ENCODE results near the gene ARNT2. TPM values are rescaled to one million over a fixed set of nuclear protein-coding genes. Genes with fewer than 3 reads are reported as not detected.

Gene ARNT2
- total RNA-seq, 1 experiment from 2014 or later: 3.6 TPM

- no peaks in the 10 kb centered on the region for H3K27me3 Mint-ChIP-seq (ENCODE audit: unreplicated experiment)
- no peaks in the 10 kb centered on the region for H3K4me1 Mint-ChIP-seq (ENCODE audit: low read depth, unreplicated experiment)
- CTCF ChIA-PET: interaction anchor here (0.5 kb wide), 1 partner anchor 867 kb away, joined by 3 read pairs; no protein-coding TSS in a partner anchor
- BruUV-seq (replicated peaks): no TSS peak
- no peak overlapping the region for H3K27ac Mint-ChIP-seq (ENCODE audit: unreplicated experiment)
- no peak for TF ChIP-seq CTCF (IDR thresholded peaks at IDR 0.05; ENCODE audit: unreplicated experiment)
- peaks cover 3% of the 10 kb centered on the region for H3K9me3 Mint-ChIP-seq (ENCODE audit: low read depth, unreplicated experiment)
- DNase-seq: no peak
- no peak overlapping the region for H3K4me3 Mint-ChIP-seq (ENCODE audit: low read depth, unreplicated experiment)
- intact Hi-C loops (cut with micrococcal nuclease; ENCODE audit: unreplicated experiment): no loop called here
- H3K36me3 Mint-ChIP-seq (ENCODE audit: insufficient read depth, unreplicated experiment): no peaks in the 10 kb centered on the region
Observed at GRCh38 chr15:80609091-80609490, 204.9 kb downstream of the ARNT2 start.

- Mint-ChIP-seq H3K4me1 (ENCODE audit: low read depth, unreplicated experiment) (no peaks in the 10 kb centered on the region), H3K27ac (ENCODE audit: unreplicated experiment) (no peak overlapping the region), H3K9me3 (ENCODE audit: low read depth, unreplicated experiment) (peaks cover 3% of the 10 kb centered on the region), H3K27me3 (ENCODE audit: unreplicated experiment) (no peaks in the 10 kb centered on the region), H3K4me3 (ENCODE audit: low read depth, unreplicated experiment) (no peak overlapping the region), H3K36me3 (ENCODE audit: insufficient read depth, unreplicated experiment) (no peaks in the 10 kb centered on the region)
- intact Hi-C loops (cut with micrococcal nuclease; ENCODE audit: unreplicated experiment): no loop called here
- no peak for TF ChIP-seq CTCF (IDR thresholded peaks at IDR 0.05; ENCODE audit: unreplicated experiment)
- no peak for DNase-seq
- CTCF ChIA-PET: no interaction called here
- no TSS peak for BruUV-seq (replicated peaks)
Observed at GRCh38 chr15:80609512-80609946, 205.3 kb downstream of the ARNT2 start.

- no TSS peak for BruUV-seq (replicated peaks)
- no peak overlapping the region for H3K4me3 Mint-ChIP-seq (ENCODE audit: low read depth, unreplicated experiment)
- CTCF ChIA-PET: interaction anchor here (0.7 kb wide), 1 partner anchor 137 kb away, joined by 3 read pairs; no protein-coding TSS in a partner anchor
- no peaks in the 10 kb centered on the region for H3K27me3 Mint-ChIP-seq (ENCODE audit: unreplicated experiment)
- no peak for TF ChIP-seq CTCF (IDR thresholded peaks at IDR 0.05; ENCODE audit: unreplicated experiment)
- no peak overlapping the region for H3K27ac Mint-ChIP-seq (ENCODE audit: unreplicated experiment)
- peaks cover 5% of the 10 kb centered on the region for H3K36me3 Mint-ChIP-seq (ENCODE audit: insufficient read depth, unreplicated experiment)
- intact Hi-C loops (cut with micrococcal nuclease; ENCODE audit: unreplicated experiment): no loop called here
- DNase-seq: no peak
- no peaks in the 10 kb centered on the region for H3K9me3 Mint-ChIP-seq (ENCODE audit: low read depth, unreplicated experiment)
- peaks cover 18% of the 10 kb centered on the region for H3K4me1 Mint-ChIP-seq (ENCODE audit: low read depth, unreplicated experiment)
Observed at GRCh38 chr15:80611543-80612080, 207.4 kb downstream of the ARNT2 start.

GRCh38 chr15:80612118-80612823 is 208.1 kb downstream of the ARNT2 start:
- no peaks in the 10 kb centered on the region for H3K9me3 Mint-ChIP-seq (ENCODE audit: low read depth, unreplicated experiment)
- no peak for DNase-seq
- CTCF ChIA-PET: interaction anchor here (0.6 kb wide), 1 partner anchor 15 kb away, joined by 3 read pairs; no protein-coding TSS in a partner anchor
- peaks cover 5% of the 10 kb centered on the region for H3K36me3 Mint-ChIP-seq (ENCODE audit: insufficient read depth, unreplicated experiment)
- intact Hi-C loops (cut with micrococcal nuclease; ENCODE audit: unreplicated experiment): no loop called here
- no peak for TF ChIP-seq CTCF (IDR thresholded peaks at IDR 0.05; ENCODE audit: unreplicated experiment)
- no peak overlapping the region for H3K4me3 Mint-ChIP-seq (ENCODE audit: low read depth, unreplicated experiment)
- peaks cover 22% of the 10 kb centered on the region for H3K4me1 Mint-ChIP-seq (ENCODE audit: low read depth, unreplicated experiment)
- BruUV-seq (replicated peaks): no TSS peak
- H3K27ac Mint-ChIP-seq (ENCODE audit: unreplicated experiment): no peak overlapping the region
- no peaks in the 10 kb centered on the region for H3K27me3 Mint-ChIP-seq (ENCODE audit: unreplicated experiment)

Data from Calu3 (cell line).